Stomach (tissue), 8 donors: ENCODE data around the gene MAGEB18. TPM values are rescaled to one million over a fixed set of nuclear protein-coding genes. Genes with fewer than 3 reads are reported as not detected.

Experiments used
- polyA plus RNA-seq, 3 donors: library from polyadenylated mRNA; stranded (reverse); fragments of 200-250 nt; gene quantifications; one replicate each; pipeline ENCODE4 v1.2.3, GENCODE V29; 2013
- total RNA-seq, 5 donors: library from RNA; depleted of rRNA; stranded (reverse); fragments of >200 nt; gene quantifications; one replicate each; pipeline versions ENCODE4 v1.1.0 to v1.2.3, GENCODE V29; 2014 to 2016
- donor health status: healthy with polysubstance abuse.
- donor health status: Bipolar disorder and iron deficiency.
- donor health status: healthy.

MAGEB18 gene
- total and polyA plus RNA-seq, 8 donors, result not detected

Other genes starting within 250 kb of the MAGEB18 start
- not detected for gene MAGEB6B, start 22.3 kb downstream of the MAGEB18 start, total RNA-seq
- not detected for gene MAGEB6B, start 22.3 kb downstream of the MAGEB18 start, polyA plus RNA-seq
- not detected for gene MAGEB6, start 54.1 kb downstream of the MAGEB18 start, total RNA-seq
- not detected for gene MAGEB6, start 54.1 kb downstream of the MAGEB18 start, polyA plus RNA-seq
- gene MAGEB5, start 77.8 kb downstream of the MAGEB18 start, total RNA-seq, result not detected
- not detected for gene MAGEB5, start 77.8 kb downstream of the MAGEB18 start, polyA plus RNA-seq